ENCODE results near the gene GNG12.

DNA sequence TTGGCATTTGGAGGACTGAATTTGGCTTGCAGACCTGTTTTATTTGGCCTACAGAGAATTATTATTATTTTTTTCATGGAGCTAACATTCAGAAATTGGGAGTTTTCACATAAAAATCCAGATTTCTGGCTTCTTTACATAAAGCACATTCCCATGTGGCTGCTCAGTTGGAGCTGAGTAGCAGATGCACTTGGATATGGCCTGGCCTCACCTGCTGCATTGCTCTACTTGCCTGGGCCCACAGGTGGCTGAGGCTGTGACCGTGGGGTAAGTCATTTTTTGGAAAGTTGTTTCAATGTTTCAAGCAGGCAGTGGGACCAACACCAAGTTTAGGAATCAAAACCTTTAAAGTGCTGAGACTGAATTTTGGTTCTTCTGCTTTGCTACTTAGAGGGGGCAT, 91.5 kb downstream of the GNG12 start:
- TF ChIP-seq, protein P1, sequence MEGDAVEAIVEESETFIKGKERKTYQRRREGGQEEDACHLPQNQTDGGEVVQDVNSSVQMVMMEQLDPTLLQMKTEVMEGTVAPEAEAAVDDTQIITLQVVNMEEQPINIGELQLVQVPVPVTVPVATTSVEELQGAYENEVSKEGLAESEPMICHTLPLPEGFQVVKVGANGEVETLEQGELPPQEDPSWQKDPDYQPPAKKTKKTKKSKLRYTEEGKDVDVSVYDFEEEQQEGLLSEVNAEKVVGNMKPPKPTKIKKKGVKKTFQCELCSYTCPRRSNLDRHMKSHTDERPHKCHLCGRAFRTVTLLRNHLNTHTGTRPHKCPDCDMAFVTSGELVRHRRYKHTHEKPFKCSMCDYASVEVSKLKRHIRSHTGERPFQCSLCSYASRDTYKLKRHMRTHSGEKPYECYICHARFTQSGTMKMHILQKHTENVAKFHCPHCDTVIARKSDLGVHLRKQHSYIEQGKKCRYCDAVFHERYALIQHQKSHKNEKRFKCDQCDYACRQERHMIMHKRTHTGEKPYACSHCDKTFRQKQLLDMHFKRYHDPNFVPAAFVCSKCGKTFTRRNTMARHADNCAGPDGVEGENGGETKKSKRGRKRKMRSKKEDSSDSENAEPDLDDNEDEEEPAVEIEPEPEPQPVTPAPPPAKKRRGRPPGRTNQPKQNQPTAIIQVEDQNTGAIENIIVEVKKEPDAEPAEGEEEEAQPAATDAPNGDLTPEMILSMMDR (IDR thresholded peaks at IDR 0.05): no peak
- no peak for TF ChIP-seq POLR2A (IDR thresholded peaks at IDR 0.05)

Data from adrenal gland (tissue), 5 donors.